ENCODE results near the gene SLC38A10. TPM values are rescaled to one million over a fixed set of nuclear protein-coding genes. Genes with fewer than 3 reads are reported as not detected.

The SLC38A10 gene
- total and polyA plus RNA-seq, 2 of the 4 experiments (the other 2 are of a cell fraction), result 12.7 to 46.7 TPM

GRCh38 chr17:81339534-81340296, 44.6 kb upstream of the SLC38A10 start:
- no peak overlapping the region for H4K91ac ChIP-seq (ENCODE audit: insufficient read depth, low read depth, low read length)
- peaks cover 6% of the 10 kb centered on the region for H3K27me3 ChIP-seq (ENCODE audit: control insufficient read depth, insufficient read depth, low read length)
- H4K5ac ChIP-seq (ENCODE audit: low read depth, low read length), result no peak overlapping the region
- no peak overlapping the region for H3K4ac ChIP-seq (ENCODE audit: low read depth, low read length)
- H3K36me3 ChIP-seq (ENCODE audit: control insufficient read depth, insufficient read depth, low read length), result peaks cover 6% of the 10 kb centered on the region
- H4K20me1 ChIP-seq (ENCODE audit: insufficient read depth, low read length), result peaks cover 48% of the 10 kb centered on the region
- no peak overlapping the region for H3K56ac ChIP-seq (ENCODE audit: extremely low read depth, insufficient read depth, low read length)
- no peak overlapping the region for H4K8ac ChIP-seq (ENCODE audit: low read depth in 2 of 2, low read length in 2 of 2)
- intact Hi-C loops (cut with micrococcal nuclease) (no loop called here), in situ Hi-C loops (cut with MboI; ENCODE audit: low sequenced_read_pairs) (no loop called here), dilution Hi-C loops (cut with HindIII; ENCODE audit: low sequenced_read_pairs, unreplicated experiment) (no loop called here)
- CTCF ChIA-PET, result no interaction called here
- DNase-seq (no peak), ATAC-seq (ENCODE audit: low read depth) (no peak)
- no peak overlapping the region for H2AK9ac ChIP-seq (replicated peaks; ENCODE audit: low read depth, low read length, poor library complexity)
- no peak overlapping the region for H3K27ac ChIP-seq (ENCODE audit: insufficient read depth, low read length)
- H3K9me1 ChIP-seq (ENCODE audit: insufficient read depth, low read length), result 0 out of 2 replicates have a peak, but pooled peaks cover 5% of the 10 kb centered on the region
- H2AK5ac ChIP-seq (ENCODE audit: low read depth, low read length), result peak overlapping the region; percentile 64; the same call in 1 of the 2 replicates
- POLR2A ChIA-PET (ENCODE audit: unreplicated experiment), result interaction anchor here (0.6 to 1.2 kb wide), 2 partner anchors 53 to 147 kb away, joined by 3 to 6 read pairs; no protein-coding TSS in a partner anchor
- H2BK20ac ChIP-seq (ENCODE audit: low read depth, low read length), result no peak overlapping the region
- no CpG with 5 or more reads among the region's 11 CpGs for WGBS, 2 experiments (ENCODE audit: extremely low coverage in 2 of 2, insufficient read length in 1 of 2)
- no peak overlapping the region for H3K4me3 ChIP-seq (ENCODE audit: insufficient read depth, low read depth, low read length)
- no peak overlapping the region for H3K4me2 ChIP-seq (ENCODE audit: low read depth, low read length)
- no peaks in the 10 kb centered on the region for H3K9me3 ChIP-seq (ENCODE audit: control insufficient read depth, insufficient read depth, low read length)
- no peak for TF ChIP-seq NFE2L2 (IDR thresholded peaks at IDR 0.05; ENCODE audit: low read depth, low read length)
- no peak for TF ChIP-seq RAD21 (IDR thresholded peaks at IDR 0.05; ENCODE audit: low read length)
- no peak for TF ChIP-seq MAZ (IDR thresholded peaks at IDR 0.05; ENCODE audit: borderline replicate concordance, low read depth, low read length)
- TF ChIP-seq POLR2A (IDR thresholded peaks at IDR 0.05; ENCODE audit: low read depth, low read length), result no peak
- TF ChIP-seq RFX5 (IDR thresholded peaks at IDR 0.05; ENCODE audit: low read depth, low read length), result no peak
- TF ChIP-seq ELK1 (IDR thresholded peaks at IDR 0.05; ENCODE audit: borderline replicate concordance, low read depth, low read length), result no peak
- no peak for TF ChIP-seq CHD1 (IDR thresholded peaks at IDR 0.05; ENCODE audit: low read depth, low read length)
- TF ChIP-seq CEBPB (IDR thresholded peaks at IDR 0.05; ENCODE audit: low read depth, low read length), result no peak
- no peak for TF ChIP-seq MXI1 (IDR thresholded peaks at IDR 0.05; ENCODE audit: borderline replicate concordance, low read depth, low read length)
- TF ChIP-seq SMC3 (IDR thresholded peaks at IDR 0.05; ENCODE audit: low read depth, low read length), result no peak
- no peak for TF ChIP-seq MAFK (IDR thresholded peaks at IDR 0.05; ENCODE audit: low read depth, low read length)
- peaks cover 0 to 25% of the 10 kb centered on the region in 2 experiments; a peak in 3 of 4 replicates for H3K79me1 ChIP-seq (ENCODE audit: low read depth in 1 of 2, low read length in 2 of 2)
- no peak overlapping the region for H3K9ac ChIP-seq (ENCODE audit: low read depth, low read length)
- no peak overlapping the region for H2BK15ac ChIP-seq (ENCODE audit: low read depth, low read length)
- no peak overlapping the region for H3K18ac ChIP-seq (ENCODE audit: low read depth, low read length)
- no TSS peak for BruUV-seq (replicated peaks)
- H3K4me1 ChIP-seq (ENCODE audit: control insufficient read depth, insufficient read depth, low read length), result peaks cover 17% of the 10 kb centered on the region
- no peak overlapping the region for H2AFZ ChIP-seq (replicated peaks; ENCODE audit: low read length, poor library complexity)
- 0 out of 2 replicates have a peak overlapping the region, but pooled peaks have one; percentile 4 for H3K23ac ChIP-seq (ENCODE audit: low read depth, low read length)
- no peak overlapping the region for H2BK5ac ChIP-seq (ENCODE audit: low read depth, low read length, poor library complexity, severe bottlenecking)
- H2BK120ac ChIP-seq (ENCODE audit: low read depth, low read length), result no peak overlapping the region
- no peak overlapping the region; the same call in 1 of the 2 replicates for H3K14ac ChIP-seq (replicated peaks; ENCODE audit: low read depth, low read length)

Measured in IMR-90 (cell line).